NCI-H460 (cell line): ENCODE measurements around the gene IQCK. TPM values are rescaled to one million over a fixed set of nuclear protein-coding genes. Genes with fewer than 3 reads are reported as not detected.
"Not testable (repeated sequence)": the region's sequence is repeated elsewhere in the genome, so short reads cannot be mapped to it uniquely, and the experiment has no call there.

ENCODE experiments used
- DNase-seq: peaks from one replicate; pipeline ENCODE4 v3.0.0-alpha.2; 2016; ENCODE audit warnings: low read depth; ENCODE audit errors: extremely low read depth
- polyA plus RNA-seq: library from polyadenylated mRNA; depleted of rRNA; stranded (reverse); fragments of >200 nt; gene quantifications from 2 replicates; pipeline ENCODE4 v1.2.3, GENCODE V29; 2014; cell fraction: nucleus; rRNA removed
- total RNA-seq: library from RNA; depleted of rRNA; stranded (reverse); fragments of >200 nt; shearing (Covaris generic); gene quantifications from 2 replicates; pipeline ENCODE4 v1.2.3, GENCODE V29; 2014; rRNA removed

Gene IQCK
- total RNA-seq = 4.3 and 9.6 TPM in 2 replicates
- 5.1 and 9.5 TPM in 2 replicates for polyA plus RNA-seq

DNA sequence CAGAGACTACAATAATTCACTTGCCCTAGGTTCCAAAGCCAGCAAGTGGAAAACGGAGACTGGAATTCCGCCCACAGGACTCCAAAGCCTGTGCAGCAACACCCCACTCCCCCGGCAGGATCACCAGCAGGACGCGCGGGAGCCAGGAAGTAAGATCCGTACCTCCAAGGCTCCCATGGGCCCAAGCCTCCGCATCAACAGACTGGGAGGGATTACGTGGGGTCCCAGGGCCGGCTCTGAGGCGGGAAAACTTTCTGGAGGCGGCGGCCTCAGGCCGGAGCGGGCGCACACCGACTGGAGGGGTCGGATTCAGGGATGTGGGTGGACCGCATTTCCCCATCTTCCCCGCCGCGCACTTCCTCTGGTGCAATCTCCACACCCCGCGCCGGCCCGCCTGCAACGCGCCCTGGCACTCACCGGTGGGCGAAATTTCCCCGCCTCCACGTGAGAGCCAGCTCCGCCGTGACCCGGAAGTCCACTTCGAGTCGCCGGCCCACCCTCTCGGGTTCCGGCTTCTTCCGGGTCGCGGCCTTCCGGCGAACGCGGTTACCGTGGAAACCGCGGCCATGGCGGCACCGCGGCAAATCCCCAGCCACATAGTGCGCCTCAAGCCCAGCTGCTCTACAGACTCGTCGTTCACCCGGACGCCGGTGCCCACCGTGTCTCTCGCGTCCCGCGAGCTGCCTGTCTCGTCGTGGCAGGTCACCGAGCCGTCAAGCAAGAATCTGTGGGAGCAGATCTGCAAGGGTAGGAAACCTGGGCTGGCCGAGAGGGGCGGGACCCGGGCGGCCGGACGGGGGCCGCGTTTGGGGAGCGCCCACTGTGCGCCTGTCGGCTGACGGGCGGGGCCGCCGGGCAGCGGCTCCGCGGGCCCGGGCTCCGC lies at the start of gene IQCK, which contains the start of gene KNOP1:
Gene IQCK (plus strand): TSS at position 531 of the 883 bp plus-strand sequence. CDS start 36 bp downstream, at position 567.
Gene KNOP1 (minus strand): TSS at position 487 of the 883 bp plus-strand sequence. CDS start 3,192 bp downstream, outside the sequence.
- DNase-seq = peak; percentile 78

DNA sequence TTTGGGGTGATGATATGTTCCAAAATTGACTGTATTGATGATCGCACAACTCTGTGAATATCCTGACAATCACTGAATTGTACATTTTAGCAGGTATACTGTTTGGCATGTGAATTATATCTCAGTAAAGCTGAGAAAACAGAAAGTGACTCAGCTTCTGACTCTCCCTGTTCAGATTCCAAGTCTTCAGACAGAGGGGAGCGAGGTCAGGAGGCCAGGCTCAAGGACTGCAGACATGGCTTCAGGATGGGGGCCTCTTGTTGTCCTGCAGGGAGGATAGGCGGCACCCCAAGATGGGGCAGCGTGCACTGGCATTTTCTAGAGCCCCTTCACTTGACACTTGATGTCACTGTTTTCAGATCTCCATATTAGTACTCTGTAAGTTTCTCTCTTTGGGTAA lies 45.7 kb upstream of the IQCK start:
- no peak for DNase-seq

DNA sequence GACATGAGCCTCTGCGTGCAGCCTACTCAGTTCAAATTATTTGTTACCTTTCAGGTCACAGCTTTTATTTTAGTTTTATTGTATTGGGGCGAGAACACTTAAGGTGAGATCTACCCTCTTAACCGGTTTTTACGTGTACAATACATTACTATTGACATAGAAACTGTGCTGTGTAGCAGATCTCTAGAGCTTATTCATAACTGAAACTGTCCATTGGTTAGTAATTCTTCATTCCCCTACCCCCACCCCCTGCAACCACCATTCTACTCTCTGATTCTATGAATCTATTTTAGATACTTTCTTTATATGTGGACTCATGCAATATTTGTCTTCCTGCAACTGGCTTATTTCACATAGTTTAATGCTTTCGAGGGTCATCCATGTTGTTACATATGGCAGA lies 43.6 kb upstream of the IQCK start:
- DNase-seq = no peak

GRCh38 chr16:19677402-19677801 lies 40.7 kb upstream of the IQCK start:
- no peak for DNase-seq

DNA sequence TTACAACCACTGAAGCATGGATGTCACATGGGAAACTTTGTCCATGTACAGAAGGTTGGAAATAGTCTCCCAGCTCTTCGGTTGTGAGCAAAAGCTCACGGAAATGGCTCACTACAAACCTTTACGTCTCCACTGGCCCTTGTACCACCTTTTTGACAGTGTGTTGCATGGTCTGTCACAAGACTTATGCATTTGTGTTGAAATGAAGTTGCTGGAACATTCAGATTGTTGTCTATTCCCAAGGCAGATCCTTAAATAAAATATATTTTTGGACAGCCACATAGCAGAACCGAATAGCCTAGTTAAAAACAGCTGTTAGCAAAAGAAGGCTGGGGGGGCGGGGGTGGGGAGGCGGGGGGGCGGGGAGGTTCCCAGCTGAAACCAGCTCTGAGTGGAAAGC lies 39.3 kb upstream of the IQCK start:
- no peak for DNase-seq

GRCh38 chr16:19679281-19679680 lies 38.8 kb upstream of the IQCK start:
- DNase-seq = not testable (repeated sequence)

GRCh38 chr16:19680881-19681340 lies 37.2 kb upstream of the IQCK start:
- DNase-seq = no peak

GRCh38 chr16:19681637-19682036 lies 36.4 kb upstream of the IQCK start:
- DNase-seq = no peak

GRCh38 chr16:19683453-19684236 lies 34.4 kb upstream of the IQCK start:
- no peak for DNase-seq

GRCh38 chr16:19685176-19685575 lies 32.9 kb upstream of the IQCK start:
- DNase-seq = no peak

- no peak for DNase-seq
These were observed 30.8 kb upstream of the IQCK start for GRCh38 chr16:19687279-19687678.

GRCh38 chr16:19688396-19689024 lies 29.6 kb upstream of the IQCK start:
- no peak for DNase-seq

DNA sequence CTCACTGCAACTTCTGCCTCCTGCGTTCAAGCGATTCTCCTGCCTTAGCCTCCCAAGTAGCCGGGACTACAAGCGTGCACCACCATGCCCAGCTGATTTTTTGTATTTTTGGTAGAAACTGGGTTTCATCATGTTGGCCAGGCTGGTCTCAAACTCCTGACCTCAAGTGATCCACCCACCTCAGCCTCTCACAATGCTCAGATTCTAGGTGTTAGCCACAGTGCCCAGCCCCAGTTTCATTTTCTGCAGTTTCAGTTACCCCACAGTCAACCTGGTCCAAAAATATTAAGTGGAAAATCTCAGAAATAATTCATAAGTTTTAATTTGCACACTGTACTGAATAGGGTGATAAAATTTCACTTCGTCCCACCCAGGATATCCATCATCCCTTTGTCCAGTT lies 28.7 kb upstream of the IQCK start:
- no peak for DNase-seq

DNA sequence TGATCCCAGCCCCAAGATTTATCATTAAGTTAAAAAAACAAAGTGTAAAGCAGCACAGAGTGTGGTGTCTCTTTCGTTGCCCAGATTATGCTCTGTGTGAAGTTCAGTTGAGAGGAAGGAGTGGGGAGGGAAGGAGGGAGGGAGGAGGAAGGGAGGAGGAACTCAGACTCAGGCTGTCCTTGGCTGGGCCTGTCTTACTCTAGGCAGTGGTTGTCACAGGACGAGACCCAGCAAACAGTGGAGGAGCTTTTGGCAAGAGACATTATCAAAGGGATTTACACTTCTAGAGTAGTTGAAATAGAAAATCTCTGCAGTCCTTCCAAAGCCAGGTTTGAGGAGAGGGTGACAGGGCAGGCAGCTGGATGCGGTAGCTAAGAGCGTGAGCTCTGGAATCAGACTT lies 27.9 kb upstream of the IQCK start:
- no peak for DNase-seq

DNA sequence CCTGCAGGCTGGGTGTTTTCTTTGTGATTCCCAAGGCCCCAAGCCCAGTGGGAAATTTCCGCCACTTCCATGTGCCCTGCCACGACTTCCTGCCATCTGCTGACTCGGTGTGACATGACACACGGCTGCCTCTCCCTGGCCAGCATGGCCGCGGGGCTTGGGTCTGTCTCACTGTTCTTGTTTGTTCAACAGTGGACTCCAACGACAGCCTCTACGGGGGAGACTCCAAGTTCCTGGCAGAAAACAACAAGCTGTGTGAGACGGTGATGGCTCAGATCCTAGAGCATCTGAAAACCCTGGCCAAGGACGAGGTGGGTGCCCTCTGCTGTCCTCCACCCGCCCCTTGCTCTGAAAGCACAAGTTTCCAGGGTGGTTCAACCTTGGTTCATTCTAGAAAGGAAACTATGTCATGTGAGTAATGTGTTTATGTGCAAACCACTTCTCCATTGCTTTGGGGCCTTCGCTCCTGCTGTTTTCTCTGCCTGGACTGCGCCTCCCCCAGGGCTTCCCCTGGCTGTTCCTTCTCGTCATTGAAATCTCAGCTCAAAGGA lies 26.8 kb upstream of the IQCK start:
- DNase-seq = no peak

- no peak for DNase-seq
These were observed 23.1 kb upstream of the IQCK start for GRCh38 chr16:19694989-19695388.

GRCh38 chr16:19696328-19696727 lies 21.7 kb upstream of the IQCK start:
- peak; percentile 27 for DNase-seq

GRCh38 chr16:19696961-19697360 lies 21.1 kb upstream of the IQCK start:
- no peak for DNase-seq

DNA sequence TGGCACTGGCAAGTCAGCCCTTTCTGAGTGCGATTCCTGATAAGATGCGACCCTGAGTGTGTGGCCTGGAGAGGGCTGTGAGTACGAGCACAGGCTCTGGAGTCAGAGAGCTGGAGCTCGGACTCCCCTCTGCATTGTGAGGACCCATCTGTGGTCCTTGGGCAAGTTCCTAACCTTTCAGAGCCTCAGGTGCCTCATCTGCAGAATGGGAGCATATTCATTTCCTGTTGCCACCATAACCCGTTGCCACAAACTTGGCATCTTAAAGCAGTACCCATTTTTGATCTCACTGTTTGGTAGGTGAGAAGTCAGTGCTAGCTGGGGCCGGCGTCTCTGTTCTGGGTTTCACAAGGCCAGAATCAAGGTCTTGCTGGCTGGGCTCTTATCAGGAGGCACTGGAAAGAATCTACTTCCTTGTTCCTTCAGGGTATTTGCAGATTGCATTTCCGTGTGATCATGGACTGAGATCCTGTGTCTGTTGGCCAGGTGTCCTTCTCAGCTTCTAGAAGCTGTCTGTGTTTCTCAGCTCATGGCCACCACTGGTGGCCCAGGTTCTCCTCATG lies 20.2 kb upstream of the IQCK start:
- no peak for DNase-seq
